LNCAP (cell line): Measurements from ENCODE around the gene SMOC2.

Experiments
- TF ChIP-seq, protein P1 (sequence below): fragments of 450-650 bp; IDR thresholded peaks from 2 replicates; pipeline ENCODE4 v1.5.1; 2017; ENCODE audit warnings: mild to moderate bottlenecking

SMOC2 gene

DNA sequence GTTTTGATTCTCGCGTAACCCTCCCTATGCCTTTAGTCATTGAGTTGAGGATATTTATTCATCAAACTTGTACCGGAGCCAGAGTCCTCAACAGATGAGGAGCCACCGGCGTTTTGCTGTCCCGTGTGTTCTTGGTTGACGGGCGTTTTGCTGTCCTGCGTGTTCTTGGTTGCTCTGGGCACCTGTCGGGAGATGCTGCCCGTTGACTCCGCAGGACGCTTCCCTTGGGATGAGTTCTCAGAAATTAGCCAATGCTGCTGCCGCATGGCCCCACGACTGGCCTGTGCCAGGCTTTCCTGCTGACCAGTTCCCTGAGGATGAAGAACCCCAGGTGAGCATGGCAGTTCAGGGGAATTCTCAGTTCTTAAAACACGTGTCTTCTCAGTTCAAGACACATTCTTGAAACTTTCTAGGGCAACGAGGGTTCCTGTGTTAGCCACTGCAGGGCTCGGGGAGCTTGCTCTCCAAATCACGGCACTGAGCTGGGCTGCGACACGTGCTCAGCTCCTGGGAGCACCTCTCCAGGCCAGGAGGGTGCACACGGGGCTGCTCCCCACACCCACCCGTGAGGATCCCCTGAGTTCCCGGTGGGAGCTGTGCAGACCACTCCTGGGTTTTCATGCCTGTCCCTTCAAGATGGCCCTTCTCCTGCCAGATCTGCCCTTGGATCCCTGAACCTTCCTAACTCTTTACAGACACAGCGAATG, 265.6 kb downstream of the SMOC2 start:
- TF ChIP-seq, protein P1, sequence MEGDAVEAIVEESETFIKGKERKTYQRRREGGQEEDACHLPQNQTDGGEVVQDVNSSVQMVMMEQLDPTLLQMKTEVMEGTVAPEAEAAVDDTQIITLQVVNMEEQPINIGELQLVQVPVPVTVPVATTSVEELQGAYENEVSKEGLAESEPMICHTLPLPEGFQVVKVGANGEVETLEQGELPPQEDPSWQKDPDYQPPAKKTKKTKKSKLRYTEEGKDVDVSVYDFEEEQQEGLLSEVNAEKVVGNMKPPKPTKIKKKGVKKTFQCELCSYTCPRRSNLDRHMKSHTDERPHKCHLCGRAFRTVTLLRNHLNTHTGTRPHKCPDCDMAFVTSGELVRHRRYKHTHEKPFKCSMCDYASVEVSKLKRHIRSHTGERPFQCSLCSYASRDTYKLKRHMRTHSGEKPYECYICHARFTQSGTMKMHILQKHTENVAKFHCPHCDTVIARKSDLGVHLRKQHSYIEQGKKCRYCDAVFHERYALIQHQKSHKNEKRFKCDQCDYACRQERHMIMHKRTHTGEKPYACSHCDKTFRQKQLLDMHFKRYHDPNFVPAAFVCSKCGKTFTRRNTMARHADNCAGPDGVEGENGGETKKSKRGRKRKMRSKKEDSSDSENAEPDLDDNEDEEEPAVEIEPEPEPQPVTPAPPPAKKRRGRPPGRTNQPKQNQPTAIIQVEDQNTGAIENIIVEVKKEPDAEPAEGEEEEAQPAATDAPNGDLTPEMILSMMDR = no peak

DNA sequence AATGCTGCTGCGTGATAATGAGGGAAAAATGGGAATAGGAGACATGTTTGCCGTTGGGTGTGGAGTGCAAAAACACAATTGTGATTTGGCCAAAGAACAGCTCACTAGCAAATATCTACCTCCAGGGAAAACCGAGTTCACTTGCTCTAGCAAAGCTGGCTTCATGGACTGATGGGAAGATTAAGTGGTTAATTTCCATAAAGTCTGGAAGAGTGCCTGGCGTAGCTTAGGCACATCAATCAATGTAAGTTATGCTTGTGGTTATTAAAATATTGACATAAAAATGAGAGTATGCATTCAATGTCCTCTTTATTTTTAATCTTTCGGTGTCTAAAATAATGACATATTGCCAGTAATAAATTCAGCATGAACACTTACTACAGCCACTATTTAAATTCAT, 267.5 kb downstream of the SMOC2 start:
- TF ChIP-seq, protein P1 = no peak

DNA sequence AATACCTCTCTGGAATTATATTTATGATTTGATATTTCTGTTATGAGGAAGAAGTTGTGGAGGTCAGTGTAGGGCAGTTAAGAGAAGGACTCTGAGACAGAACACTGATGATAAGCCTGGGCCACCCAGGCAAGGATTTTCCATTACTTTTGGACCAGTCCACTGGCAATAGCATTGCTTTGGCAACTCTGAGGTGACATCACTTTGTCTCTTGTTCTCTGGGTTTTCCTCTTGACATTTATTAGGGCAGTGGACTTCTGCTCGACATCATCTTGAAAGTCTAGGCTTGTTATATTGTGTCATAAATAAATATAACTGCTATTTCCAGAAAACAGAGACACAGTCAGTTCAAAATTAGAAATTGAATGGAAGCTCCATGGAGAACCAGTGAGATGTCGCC, 268.0 kb downstream of the SMOC2 start:
- TF ChIP-seq, protein P1 = no peak

DNA sequence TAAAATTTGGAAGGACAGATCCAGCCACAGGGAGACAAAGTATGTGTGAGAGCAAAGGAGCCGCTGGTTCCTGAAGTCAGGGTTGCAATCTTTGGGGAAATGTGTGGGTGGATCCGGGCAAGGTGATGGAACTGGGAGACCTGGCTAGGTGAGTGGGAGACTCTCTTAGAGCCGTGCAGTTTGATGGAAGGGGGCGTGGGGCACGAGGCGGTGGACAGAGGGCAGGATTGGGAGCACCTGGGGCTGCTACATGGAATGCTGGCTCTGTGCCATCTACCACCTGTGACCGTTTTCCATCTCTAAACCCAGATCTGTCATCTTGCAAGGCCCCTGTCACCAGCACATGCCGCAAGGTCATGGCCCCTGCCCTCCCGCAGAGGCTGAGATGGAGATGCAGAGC, 268.4 kb downstream of the SMOC2 start:
- TF ChIP-seq, protein P1 = no peak

DNA sequence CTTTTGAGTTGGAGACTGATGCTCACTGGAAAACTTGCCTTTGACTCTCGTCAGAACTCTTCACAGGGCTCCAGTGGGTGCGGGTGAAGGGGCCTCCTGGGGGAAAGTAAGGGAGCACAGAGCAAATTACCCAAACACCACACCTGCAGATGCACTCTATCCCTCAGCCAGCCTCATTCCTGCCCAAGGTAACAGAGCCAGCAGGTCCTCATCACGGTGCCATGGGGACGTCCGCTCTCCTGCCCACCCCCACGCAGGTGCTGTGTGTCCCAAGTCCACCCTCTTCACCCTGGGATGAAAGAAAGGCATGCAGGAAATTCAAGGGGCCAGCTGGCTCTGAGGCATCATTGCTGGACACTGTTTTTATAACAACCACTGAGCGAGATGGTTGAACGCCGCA, 269.0 kb downstream of the SMOC2 start:
- TF ChIP-seq, protein P1 = no peak

DNA sequence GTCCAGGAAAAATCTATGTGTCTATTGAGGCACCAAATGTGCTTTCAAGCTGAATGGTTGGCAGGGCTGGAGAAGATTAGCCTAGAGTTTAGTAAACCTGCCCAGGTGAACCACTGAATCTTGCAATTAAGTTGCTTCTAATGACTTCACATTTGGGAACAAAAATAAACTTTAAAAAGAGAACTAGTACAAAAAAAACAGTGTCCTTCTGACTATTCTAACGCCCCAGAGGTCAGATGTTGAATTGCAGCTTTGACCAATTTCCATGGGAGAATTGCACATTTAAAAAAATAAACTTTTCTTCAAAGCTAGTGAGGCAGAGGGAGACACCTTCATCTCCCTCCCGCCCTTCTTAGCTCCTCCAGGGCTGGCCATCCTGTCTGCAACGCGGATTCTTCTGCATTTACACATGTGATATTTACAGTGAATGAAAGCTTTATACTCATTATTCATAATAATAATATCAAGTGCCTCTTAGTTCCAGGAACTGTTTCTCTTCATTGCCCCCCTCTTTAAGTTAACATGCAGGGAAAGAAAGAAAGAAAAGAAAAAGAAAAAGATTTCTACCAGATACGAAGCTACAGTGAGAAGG, 270.2 kb downstream of the SMOC2 start:
- TF ChIP-seq, protein P1 = peak; percentile 54

DNA sequence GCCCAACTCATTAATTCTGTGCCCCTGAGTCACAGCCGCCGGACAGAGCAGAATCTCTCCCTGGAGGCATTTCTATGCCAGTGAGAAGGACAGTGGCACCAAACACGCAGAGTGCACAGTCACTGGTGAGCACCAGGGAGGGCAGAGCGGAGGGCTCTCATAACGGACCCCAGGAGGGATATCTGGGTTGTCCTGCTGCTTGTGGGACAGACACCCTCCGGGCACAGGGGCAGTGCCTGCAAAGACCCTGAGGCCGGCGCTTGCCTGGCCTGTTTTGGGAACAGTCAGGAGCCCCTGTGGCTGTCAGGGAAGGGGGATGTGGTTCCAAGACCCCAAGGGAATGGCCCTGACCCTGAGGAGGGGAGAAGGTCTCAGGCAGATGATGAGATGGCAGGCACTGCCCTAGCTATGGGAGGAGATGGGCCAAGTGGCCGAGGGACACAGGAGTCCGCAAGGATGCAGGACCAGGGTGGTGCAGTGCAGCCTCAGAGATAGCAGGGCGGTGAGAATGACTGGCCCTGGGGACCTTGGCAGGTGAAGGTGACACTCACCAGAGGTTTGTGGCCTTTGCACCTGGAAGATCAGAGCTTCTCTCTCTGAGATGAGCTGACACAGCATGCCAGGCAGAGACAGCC, 270.8 kb downstream of the SMOC2 start:
- TF ChIP-seq, protein P1 = no peak
